ENCODE data around the gene RNPS1. TPM values are rescaled to one million over a fixed set of nuclear protein-coding genes. Genes with fewer than 3 reads are reported as not detected.
A peak's percentile ranks its signal among the peaks of the same experiment; 100 is the strongest.

RNPS1 gene
- total and polyA plus RNA-seq, 2 of the 4 experiments (the other 2 are of a cell fraction): 57.5 to 192 TPM

DNA sequence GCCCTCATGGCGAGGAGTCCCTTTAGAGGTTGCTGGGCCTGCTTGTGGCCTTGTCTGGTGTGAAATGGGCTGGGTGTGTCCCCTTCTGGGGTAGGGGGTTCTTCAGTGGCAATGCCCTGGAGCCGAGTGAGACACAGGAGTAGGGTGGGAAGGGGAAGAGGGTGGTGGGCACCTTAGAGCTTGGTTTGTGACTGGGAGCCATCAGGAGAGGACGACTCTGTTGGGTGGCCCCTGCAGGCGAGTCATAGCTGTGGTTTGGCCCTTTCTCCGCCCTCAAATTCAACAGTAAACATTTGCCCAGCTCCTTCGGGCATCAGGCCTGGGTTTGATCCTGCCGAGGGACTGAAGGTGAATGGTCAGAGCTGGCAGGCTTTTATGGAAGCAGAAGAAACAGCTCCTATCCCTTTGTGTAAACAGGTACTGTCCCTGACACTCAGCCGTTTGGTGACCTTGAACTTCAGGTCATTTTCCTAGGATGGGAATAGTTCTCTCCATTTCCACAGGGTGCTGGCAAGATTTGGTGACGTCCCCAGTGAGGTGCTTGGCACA, 41.6 kb downstream of the RNPS1 start:
- CTCF ChIA-PET: interaction anchor here (1.4 kb wide), 1 partner anchor 11 kb away, joined by 4 read pairs; no protein-coding TSS in a partner anchor
- Histone ChIP-seq H2AK9ac (replicated peaks; ENCODE audit: low read depth, low read length, poor library complexity) (peak overlapping the region; percentile 82), H3K27me3 (ENCODE audit: control insufficient read depth, insufficient read depth, low read length) (no peaks in the 10 kb centered on the region), H2BK5ac (ENCODE audit: low read depth, low read length, poor library complexity, severe bottlenecking) (peak overlapping the region; percentile 30), H2BK20ac (ENCODE audit: low read depth, low read length) (no peak overlapping the region), H3K14ac (replicated peaks; ENCODE audit: low read depth, low read length) (no peak overlapping the region), H3K9me1 (ENCODE audit: insufficient read depth, low read length) (peaks cover 15% of the 10 kb centered on the region; the same call in 1 of the 2 replicates), H2BK120ac (ENCODE audit: low read depth, low read length) (no peak overlapping the region), H3K36me3 (ENCODE audit: control insufficient read depth, insufficient read depth, low read length) (peaks cover 23% of the 10 kb centered on the region; the same call in 1 of the 2 replicates), H3K79me1 (ENCODE audit: low read depth in 1 of 2, low read length in 2 of 2) (peaks cover 2 to 45% of the 10 kb centered on the region in 2 experiments; a peak in 3 of 4 replicates), H2AK5ac (ENCODE audit: low read depth, low read length) (peak overlapping the region; percentile 37; the same call in 1 of the 2 replicates), H4K20me1 (ENCODE audit: insufficient read depth, low read length) (peaks cover 24% of the 10 kb centered on the region), H3K9ac (ENCODE audit: low read depth, low read length) (no peak overlapping the region), H3K23ac (ENCODE audit: low read depth, low read length) (0 out of 2 replicates have a peak overlapping the region, but pooled peaks have one; percentile 3), H3K27ac (ENCODE audit: insufficient read depth, low read length) (no peak overlapping the region), H4K91ac (ENCODE audit: insufficient read depth, low read depth, low read length) (no peak overlapping the region), H3K4me3 (ENCODE audit: insufficient read depth, low read depth, low read length) (no peak overlapping the region), H3K56ac (ENCODE audit: extremely low read depth, insufficient read depth, low read length) (no peak overlapping the region), H3K4ac (ENCODE audit: low read depth, low read length) (peak overlapping the region; percentile 19; the same call in 1 of the 2 replicates), H2BK15ac (ENCODE audit: low read depth, low read length) (no peak overlapping the region), H3K9me3 (ENCODE audit: control insufficient read depth, insufficient read depth, low read length) (no peaks in the 10 kb centered on the region), H3K4me1 (ENCODE audit: control insufficient read depth, insufficient read depth, low read length) (peaks cover 12% of the 10 kb centered on the region), H4K8ac (ENCODE audit: low read depth in 2 of 2, low read length in 2 of 2) (no peak overlapping the region), H3K4me2 (ENCODE audit: low read depth, low read length) (peak overlapping the region; percentile 50), H4K5ac (ENCODE audit: low read depth, low read length) (no peak overlapping the region), H2AFZ (replicated peaks; ENCODE audit: low read length, poor library complexity) (no peak overlapping the region), H3K18ac (ENCODE audit: low read depth, low read length) (no peak overlapping the region)
- TF ChIP-seq CHD1 (IDR thresholded peaks at IDR 0.05; ENCODE audit: low read depth, low read length) (no peak), POLR2A (IDR thresholded peaks at IDR 0.05; ENCODE audit: low read depth, low read length) (no peak), RAD21 (IDR thresholded peaks at IDR 0.05; ENCODE audit: low read length) (no peak), RFX5 (IDR thresholded peaks at IDR 0.05; ENCODE audit: low read depth, low read length) (no peak), CEBPB (IDR thresholded peaks at IDR 0.05; ENCODE audit: low read depth, low read length) (no peak), MXI1 (IDR thresholded peaks at IDR 0.05; ENCODE audit: borderline replicate concordance, low read depth, low read length) (no peak), BHLHE40 (IDR thresholded peaks at IDR 0.05; ENCODE audit: low read depth, low read length) (no peak), SMC3 (IDR thresholded peaks at IDR 0.05; ENCODE audit: low read depth, low read length) (no peak), NFE2L2 (IDR thresholded peaks at IDR 0.05; ENCODE audit: low read depth, low read length) (no peak)
- in situ Hi-C loops (cut with MboI; ENCODE audit: low sequenced_read_pairs): no loop called here
- BruUV-seq (replicated peaks): no TSS peak
- WGBS, 2 experiments (ENCODE audit: extremely low coverage in 2 of 2, insufficient read length in 1 of 2): 30% methylated on average over 2 of the region's 9 CpGs; no CpG with 5 or more reads in 1 of the 2 experiments
- intact Hi-C loops (cut with micrococcal nuclease): no loop called here
- POLR2A ChIA-PET (ENCODE audit: unreplicated experiment): interaction anchor here (0.8 kb wide), 1 partner anchor 12 kb away, joined by 10 read pairs; no protein-coding TSS in a partner anchor
- dilution Hi-C loops (cut with HindIII; ENCODE audit: low sequenced_read_pairs, unreplicated experiment): no loop called here
- ATAC-seq (ENCODE audit: low read depth): no peak
- DNase-seq: no peak

All from IMR-90 (cell line).